ENCODE data around the gene ZFAND6.

The ZFAND6 gene

DNA sequence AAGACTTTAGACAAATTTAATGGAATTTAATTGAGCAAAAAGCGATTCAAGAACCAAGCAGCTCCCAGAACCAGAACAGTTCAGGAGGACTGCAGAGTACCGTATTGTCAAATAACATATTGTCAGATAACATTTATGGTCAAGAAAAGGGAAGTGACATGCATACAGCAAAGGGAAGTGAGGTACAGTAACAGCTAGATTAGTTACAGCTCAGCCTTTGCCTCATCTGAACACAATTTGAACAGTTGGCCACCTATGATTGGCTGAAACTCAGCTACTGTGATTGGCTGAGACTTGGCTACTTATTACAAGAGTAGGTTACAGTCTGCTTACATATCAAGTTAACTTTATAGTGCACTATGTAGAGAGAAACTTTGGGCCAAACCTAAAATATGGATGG is 21.9 kb downstream of the ZFAND6 start:
- TF ChIP-seq, protein P1, sequence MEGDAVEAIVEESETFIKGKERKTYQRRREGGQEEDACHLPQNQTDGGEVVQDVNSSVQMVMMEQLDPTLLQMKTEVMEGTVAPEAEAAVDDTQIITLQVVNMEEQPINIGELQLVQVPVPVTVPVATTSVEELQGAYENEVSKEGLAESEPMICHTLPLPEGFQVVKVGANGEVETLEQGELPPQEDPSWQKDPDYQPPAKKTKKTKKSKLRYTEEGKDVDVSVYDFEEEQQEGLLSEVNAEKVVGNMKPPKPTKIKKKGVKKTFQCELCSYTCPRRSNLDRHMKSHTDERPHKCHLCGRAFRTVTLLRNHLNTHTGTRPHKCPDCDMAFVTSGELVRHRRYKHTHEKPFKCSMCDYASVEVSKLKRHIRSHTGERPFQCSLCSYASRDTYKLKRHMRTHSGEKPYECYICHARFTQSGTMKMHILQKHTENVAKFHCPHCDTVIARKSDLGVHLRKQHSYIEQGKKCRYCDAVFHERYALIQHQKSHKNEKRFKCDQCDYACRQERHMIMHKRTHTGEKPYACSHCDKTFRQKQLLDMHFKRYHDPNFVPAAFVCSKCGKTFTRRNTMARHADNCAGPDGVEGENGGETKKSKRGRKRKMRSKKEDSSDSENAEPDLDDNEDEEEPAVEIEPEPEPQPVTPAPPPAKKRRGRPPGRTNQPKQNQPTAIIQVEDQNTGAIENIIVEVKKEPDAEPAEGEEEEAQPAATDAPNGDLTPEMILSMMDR (IDR thresholded peaks at IDR 0.05; ENCODE audit: low read length): no peak
- TF ChIP-seq EZH2 (IDR thresholded peaks at IDR 0.05; ENCODE audit: borderline replicate concordance, low read length): no peak
- Histone ChIP-seq H2AFZ (ENCODE audit: low read length) (no peak overlapping the region), H3K36me3 (ENCODE audit: insufficient read depth, low read length) (peaks cover 43% of the 10 kb centered on the region), H3K9ac (ENCODE audit: low read length) (no peak overlapping the region), H3K27ac (ENCODE audit: low read depth, low read length, poor library complexity, severe bottlenecking) (peak overlapping the region; percentile 52), H3K4me1 (ENCODE audit: insufficient read depth, low read length, severe bottlenecking) (peaks cover 14% of the 10 kb centered on the region), H4K20me1 (ENCODE audit: insufficient read depth, low read length) (no peaks in the 10 kb centered on the region), H3K9me3 (ENCODE audit: low read length) (no peaks in the 10 kb centered on the region), H3K9me2 (ENCODE audit: low read depth, low read length) (no peaks in the 10 kb centered on the region), H3K4me2 (ENCODE audit: low read length) (no peak overlapping the region), H3K4me3 (ENCODE audit: low read depth, low read length, poor library complexity, severe bottlenecking) (no peak overlapping the region), H3K27me3 (ENCODE audit: insufficient read depth, low read length) (no peaks in the 10 kb centered on the region), H3K79me2 (ENCODE audit: insufficient read depth, low read length) (peaks cover 92% of the 10 kb centered on the region), H3F3A (ENCODE audit: insufficient read depth, low read length) (no peaks in the 10 kb centered on the region)

DNA sequence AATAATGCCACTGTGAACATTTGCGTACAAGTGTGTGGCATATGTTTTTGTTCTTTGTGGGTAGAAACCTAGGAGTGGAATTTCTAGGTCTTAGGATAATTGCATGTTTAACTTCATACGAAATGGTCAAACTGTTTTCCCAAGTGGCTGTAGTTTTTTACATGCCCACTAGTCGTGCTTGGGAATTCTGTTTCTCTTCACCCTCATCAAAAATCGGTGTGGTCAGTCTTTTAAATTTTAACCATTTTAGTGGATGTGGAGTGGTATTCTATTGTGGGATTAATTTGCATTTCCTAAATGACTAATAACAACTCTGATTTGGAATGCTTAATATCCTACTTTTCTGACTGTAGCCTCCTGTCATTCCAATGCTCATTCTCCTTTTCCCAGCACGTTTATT is 27.6 kb downstream of the ZFAND6 start:
- H3K36me3 ChIP-seq (ENCODE audit: insufficient read depth, low read length): peaks cover 22% of the 10 kb centered on the region
- no peaks in the 10 kb centered on the region for H3K9me2 ChIP-seq (ENCODE audit: low read depth, low read length)
- no peaks in the 10 kb centered on the region for H4K20me1 ChIP-seq (ENCODE audit: insufficient read depth, low read length)
- H3K4me1 ChIP-seq (ENCODE audit: insufficient read depth, low read length, severe bottlenecking): no peaks in the 10 kb centered on the region
- H3K27me3 ChIP-seq (ENCODE audit: insufficient read depth, low read length): no peaks in the 10 kb centered on the region
- H3F3A ChIP-seq (ENCODE audit: insufficient read depth, low read length): no peaks in the 10 kb centered on the region
- no peaks in the 10 kb centered on the region for H3K9me3 ChIP-seq (ENCODE audit: low read length)
- H2AFZ ChIP-seq (ENCODE audit: low read length): no peak overlapping the region
- H3K79me2 ChIP-seq (ENCODE audit: insufficient read depth, low read length): peaks cover 92% of the 10 kb centered on the region
- TF ChIP-seq, protein P1 (IDR thresholded peaks at IDR 0.05; ENCODE audit: low read length): no peak
- no peak for TF ChIP-seq EZH2 (IDR thresholded peaks at IDR 0.05; ENCODE audit: borderline replicate concordance, low read length)
- no peak overlapping the region for H3K9ac ChIP-seq (ENCODE audit: low read length)
- no peak overlapping the region for H3K4me2 ChIP-seq (ENCODE audit: low read length)
- no peak overlapping the region for H3K27ac ChIP-seq (ENCODE audit: low read depth, low read length, poor library complexity, severe bottlenecking)
- H3K4me3 ChIP-seq (ENCODE audit: low read depth, low read length, poor library complexity, severe bottlenecking): no peak overlapping the region

DNA sequence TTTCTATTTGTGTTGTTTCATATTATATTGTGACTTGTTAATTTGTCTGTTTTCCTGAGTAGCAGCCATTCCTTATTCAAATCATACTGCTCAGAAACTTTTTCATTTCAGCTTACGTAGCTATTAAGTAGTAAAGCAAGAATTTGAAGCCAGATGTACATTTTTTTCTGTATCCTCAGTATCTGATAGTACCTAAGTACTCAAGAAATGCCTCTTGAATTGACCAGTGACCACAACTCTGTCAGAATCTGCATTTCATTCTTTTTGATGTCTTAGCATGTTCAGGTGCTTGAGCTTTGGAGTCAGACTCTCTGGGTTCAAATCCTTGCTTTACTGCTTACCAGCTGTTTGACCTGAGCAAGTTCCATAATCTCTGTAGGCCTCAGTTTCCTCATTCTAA is 30.6 kb downstream of the ZFAND6 start:
- Histone ChIP-seq H3K4me2 (ENCODE audit: low read length) (no peak overlapping the region), H3F3A (ENCODE audit: insufficient read depth, low read length) (no peaks in the 10 kb centered on the region; the same call in 1 of the 2 replicates), H4K20me1 (ENCODE audit: insufficient read depth, low read length) (no peaks in the 10 kb centered on the region), H3K9ac (ENCODE audit: low read length) (no peak overlapping the region), H3K27ac (ENCODE audit: low read depth, low read length, poor library complexity, severe bottlenecking) (no peak overlapping the region), H3K36me3 (ENCODE audit: insufficient read depth, low read length) (peaks cover 16% of the 10 kb centered on the region; the same call in 1 of the 2 replicates), H3K27me3 (ENCODE audit: insufficient read depth, low read length) (no peaks in the 10 kb centered on the region), H3K79me2 (ENCODE audit: insufficient read depth, low read length) (peaks cover 89% of the 10 kb centered on the region), H3K9me3 (ENCODE audit: low read length) (no peaks in the 10 kb centered on the region), H3K4me3 (ENCODE audit: low read depth, low read length, poor library complexity, severe bottlenecking) (no peak overlapping the region), H3K4me1 (ENCODE audit: insufficient read depth, low read length, severe bottlenecking) (peaks cover 14% of the 10 kb centered on the region), H3K9me2 (ENCODE audit: low read depth, low read length) (no peaks in the 10 kb centered on the region), H2AFZ (ENCODE audit: low read length) (no peak overlapping the region)
- TF ChIP-seq, protein P1 (IDR thresholded peaks at IDR 0.05; ENCODE audit: low read length): no peak
- no peak for TF ChIP-seq EZH2 (IDR thresholded peaks at IDR 0.05; ENCODE audit: borderline replicate concordance, low read length)

Measured in OCI-LY1 (cell line).